Measurements from ENCODE around the gene CHST8.

- TF ChIP-seq CTCF (IDR thresholded peaks at IDR 0.05) (no peak), POLR2A (IDR thresholded peaks at IDR 0.05) (no peak)
Measured at GRCh38 chr19:33622505-33622808, 704 bp downstream of the CHST8 start.
